Skin of body (tissue), 2 donors: ENCODE measurements around the gene ARF5. TPM values are rescaled to one million over a fixed set of nuclear protein-coding genes. Genes with fewer than 3 reads are reported as not detected.

Experiments used
- DNase-seq: peaks from one replicate; lab custom pipeline; 2025; lab: John Stamatoyannopoulos, UW
- total RNA-seq: library from RNA; depleted of rRNA; stranded (reverse); fragments of >200 nt; gene quantifications from one replicate; pipeline ENCODE4 v1.2.3, GENCODE V29; 2014

The ARF5 gene
- total RNA-seq, 1 donor from 2014 or later, result 87.0 TPM

GRCh38 chr7:127635659-127636285, 47.6 kb downstream of the ARF5 start:
- no peak for DNase-seq

- DNase-seq, result no peak
These were observed 50.0 kb downstream of the ARF5 start for GRCh38 chr7:127638197-127638596.

Other genes starting within 250 kb of the ARF5 start
- 26.0 TPM for gene ZNF800, start 195.7 kb upstream of the ARF5 start, total RNA-seq
- gene GCC1, start 2.8 kb upstream of the ARF5 start, total RNA-seq, result 9.5 TPM
- 1.1 TPM for gene FSCN3, start 5.3 kb downstream of the ARF5 start, total RNA-seq
- not detected for gene PAX4, start 29.7 kb downstream of the ARF5 start, total RNA-seq
- gene SND1, start 63.8 kb downstream of the ARF5 start, total RNA-seq, result 88.5 TPM